ENCODE measurements around the gene EME1.
A peak's percentile ranks its signal among the peaks of the same experiment; 100 is the strongest.

Gene EME1

DNA sequence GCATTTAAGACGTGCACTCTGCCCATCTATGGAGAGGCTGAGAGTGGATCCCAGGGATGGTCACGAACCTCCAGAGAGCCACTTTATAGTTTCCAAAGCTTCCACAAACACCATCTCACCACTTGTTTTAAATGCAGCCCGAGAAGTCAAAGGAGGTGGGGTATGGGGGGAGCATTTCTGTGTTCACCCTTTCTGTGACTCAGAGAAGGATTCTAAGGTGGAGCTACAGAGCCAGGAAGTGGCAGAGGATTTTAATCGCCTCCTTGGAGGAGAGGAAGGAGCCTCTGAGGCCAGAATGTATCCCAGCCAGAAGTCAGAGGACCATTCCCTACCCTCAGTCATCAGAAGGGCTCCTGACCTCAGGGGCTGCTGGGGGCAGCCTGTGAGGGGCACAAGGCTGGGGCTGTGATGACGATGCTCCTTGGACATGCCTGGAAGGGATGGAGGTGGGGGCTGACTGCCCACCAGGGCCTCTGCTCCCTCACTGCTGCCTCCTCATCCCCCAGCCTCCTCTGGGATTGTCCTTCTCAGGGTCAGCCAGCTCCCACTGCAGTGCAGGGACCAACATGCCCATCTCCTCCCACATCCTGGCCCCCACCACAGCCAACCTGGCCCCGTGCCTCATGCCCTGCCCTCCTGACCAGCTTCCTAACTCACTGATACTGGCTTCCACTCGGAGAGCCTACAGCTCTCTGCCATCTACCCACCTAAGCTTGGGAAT, 24.3 kb upstream of the EME1 start:
- peak; percentile 84 for DNase-seq (ENCODE audit: low read depth)

- no peak for DNase-seq (ENCODE audit: low read depth)
These were observed 23.8 kb upstream of the EME1 start for GRCh38 chr17:50349243-50349600.

- DNase-seq (ENCODE audit: low read depth): no peak
These were observed 22.3 kb upstream of the EME1 start for GRCh38 chr17:50350733-50351132.

DNA sequence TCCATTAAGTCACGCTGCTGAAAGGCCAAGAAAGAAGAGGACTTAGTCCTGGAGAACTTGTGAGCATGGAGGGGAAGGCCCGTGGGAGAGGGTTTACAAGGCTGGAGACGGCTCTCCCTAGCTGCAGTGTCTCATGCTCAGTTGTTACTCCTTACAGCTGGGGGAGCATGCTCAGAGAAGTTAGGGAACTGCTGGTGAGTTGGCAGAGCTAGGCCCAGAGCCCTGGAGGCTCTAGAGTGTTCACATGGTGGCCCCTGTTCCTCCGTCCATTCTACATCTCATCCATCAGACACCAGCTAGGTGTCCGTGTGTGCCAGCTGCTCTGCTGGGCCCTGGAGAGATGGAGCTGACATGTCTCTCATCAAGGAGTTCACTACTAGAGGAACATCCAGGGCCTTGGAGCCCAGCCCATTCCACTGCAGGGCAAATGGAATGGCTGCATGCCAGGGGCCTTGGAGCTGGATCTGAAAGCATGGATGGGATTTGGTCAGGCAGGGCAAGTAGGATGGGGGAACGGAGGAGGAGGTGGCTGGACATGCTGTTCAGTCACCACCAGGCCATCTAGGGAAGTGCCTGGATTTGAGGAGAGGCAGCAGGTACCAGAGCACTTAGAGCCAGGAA, 20.8 kb upstream of the EME1 start:
- no peak for DNase-seq (ENCODE audit: low read depth)

DNA sequence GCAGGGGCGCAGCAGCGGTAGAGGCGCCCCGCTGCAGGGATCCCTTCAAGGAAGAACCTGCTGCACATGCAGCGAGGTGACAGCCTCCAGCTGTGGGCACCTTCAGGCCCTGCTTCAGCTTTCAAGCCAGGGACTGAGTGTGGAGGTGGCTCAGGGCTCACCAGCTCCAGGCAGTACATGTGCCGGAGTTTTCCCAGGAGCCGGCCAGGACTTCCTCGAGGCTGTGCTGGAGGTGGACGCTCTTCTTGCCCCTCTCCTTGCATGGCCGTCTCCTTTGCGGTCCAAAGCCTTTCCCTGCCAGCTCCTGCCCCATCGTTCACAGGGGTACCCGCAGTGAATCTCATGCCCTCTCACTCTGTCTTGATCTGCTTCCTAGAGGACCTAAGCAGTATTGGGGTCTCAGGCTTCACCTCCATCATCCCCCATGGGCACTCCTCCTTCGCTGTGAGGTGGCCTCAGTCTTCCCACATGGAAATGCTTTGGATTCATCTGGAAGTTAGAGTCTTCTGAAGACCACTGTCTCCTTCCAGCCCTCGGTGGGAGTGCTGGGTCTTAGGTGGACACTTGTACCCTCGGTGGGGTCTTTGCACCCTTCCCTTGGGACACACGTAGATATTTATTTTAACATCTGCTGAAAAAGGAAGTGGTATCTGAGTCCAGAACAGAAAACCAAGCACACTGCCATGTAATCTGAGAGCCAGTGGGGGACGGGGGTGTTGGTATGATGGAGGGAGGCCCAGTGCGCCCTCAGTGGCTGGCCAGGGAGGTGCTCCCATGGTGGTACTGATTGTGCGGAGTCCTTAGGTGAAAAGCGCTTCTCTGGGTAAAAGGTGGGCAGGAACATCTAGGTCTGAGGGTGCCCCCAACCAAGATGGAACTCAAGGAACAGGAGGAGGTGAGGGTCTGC, 20.1 kb upstream of the EME1 start:
- DNase-seq (ENCODE audit: low read depth): no peak

- no peak for DNase-seq (ENCODE audit: low read depth)
These were observed 19.3 kb upstream of the EME1 start for GRCh38 chr17:50353600-50354195.

DNA sequence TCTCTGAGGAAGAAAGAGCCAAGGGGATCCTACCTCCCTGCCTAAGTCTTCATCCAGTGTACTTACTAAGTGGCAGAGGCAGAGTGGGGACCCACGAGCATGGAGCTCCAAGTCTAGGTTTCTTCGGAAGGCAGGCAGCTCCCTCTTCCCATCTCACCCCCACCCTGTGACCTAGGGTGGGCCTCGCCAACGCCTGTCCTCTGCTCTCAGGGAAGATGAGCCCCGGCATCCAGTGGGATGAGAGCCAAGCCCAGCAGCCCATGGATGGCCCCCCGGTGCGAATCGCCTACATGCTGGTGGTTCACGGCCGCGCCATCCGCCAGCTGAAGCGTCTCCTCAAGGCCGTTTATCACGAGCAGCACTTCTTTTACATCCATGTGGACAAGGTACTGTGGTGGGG, 18.8 kb upstream of the EME1 start:
- no peak for DNase-seq (ENCODE audit: low read depth)

GRCh38 chr17:50354776-50355175, 18.3 kb upstream of the EME1 start:
- no peak for DNase-seq (ENCODE audit: low read depth)

GRCh38 chr17:50355336-50355700, 17.7 kb upstream of the EME1 start:
- no peak for DNase-seq (ENCODE audit: low read depth)

DNA sequence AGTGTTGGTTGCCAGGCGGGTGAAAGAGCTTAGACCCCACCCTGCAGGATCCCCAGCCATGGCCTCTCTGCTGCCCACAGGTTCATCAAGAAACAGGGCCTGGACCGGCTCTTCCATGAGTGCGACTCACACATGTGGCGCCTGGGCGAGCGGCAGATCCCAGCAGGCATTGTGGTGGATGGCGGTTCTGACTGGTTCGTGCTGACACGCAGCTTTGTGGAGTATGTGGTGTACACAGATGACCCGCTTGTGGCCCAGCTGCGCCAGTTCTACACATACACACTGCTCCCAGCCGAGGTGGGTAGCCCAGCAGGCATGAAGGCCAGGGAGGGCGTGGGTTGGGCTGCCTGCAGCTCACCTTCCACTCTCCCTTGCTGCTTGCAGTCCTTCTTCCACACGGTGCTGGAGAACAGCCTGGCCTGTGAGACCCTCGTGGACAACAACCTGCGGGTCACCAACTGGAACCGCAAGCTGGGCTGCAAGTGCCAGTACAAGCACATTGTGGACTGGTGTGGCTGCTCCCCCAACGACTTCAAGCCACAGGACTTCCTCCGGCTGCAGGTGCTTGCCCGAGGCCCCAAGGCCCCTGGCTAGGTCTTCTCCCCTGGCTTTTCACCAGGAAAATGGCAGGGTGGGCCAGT, 17.2 kb upstream of the EME1 start:
- DNase-seq (ENCODE audit: low read depth): no peak

- DNase-seq (ENCODE audit: low read depth): no peak
These were observed 16.6 kb upstream of the EME1 start for GRCh38 chr17:50356418-50356817.

- DNase-seq (ENCODE audit: low read depth): no peak
These were observed 16.0 kb upstream of the EME1 start for GRCh38 chr17:50356892-50357510.

- DNase-seq (ENCODE audit: low read depth): no peak
These were observed 14.9 kb upstream of the EME1 start for GRCh38 chr17:50358177-50358576.

DNA sequence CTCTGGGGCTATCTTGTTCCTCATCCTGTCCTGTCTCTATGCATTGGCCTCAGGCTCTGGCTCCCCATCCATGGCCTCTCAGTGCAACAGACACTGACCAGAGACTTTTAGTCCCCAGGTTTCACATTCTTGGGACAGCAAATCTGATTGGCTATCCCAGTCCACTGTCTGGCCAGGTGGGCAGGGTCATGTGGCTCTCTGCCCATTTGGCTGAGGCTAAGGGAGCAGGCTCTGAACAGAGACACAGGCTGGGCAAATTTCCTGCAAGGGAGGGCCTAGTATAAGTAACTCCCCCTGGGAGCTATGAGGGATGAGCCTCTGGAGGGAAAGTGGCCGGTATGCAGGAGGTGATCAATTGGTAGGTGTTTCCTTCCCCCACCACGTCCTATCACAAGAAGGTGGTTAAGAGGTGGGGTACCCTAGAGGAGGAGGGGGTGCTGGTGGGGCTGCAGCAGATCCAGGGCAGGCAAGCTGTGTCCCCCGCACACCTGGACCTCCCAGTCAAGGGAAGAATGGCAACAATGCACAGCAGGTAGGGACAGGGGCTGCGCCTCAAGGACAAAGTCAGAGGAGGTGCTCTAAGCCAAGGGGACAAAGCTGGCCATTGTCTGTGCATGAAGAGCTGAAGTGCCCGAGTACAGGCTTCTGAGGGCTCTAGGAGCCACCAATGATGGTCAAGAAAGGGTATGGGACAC, 13.9 kb upstream of the EME1 start:
- DNase-seq (ENCODE audit: low read depth): no peak

GRCh38 chr17:50359998-50360461, 13.0 kb upstream of the EME1 start:
- no peak for DNase-seq (ENCODE audit: low read depth)

GRCh38 chr17:50360486-50361115, 12.4 kb upstream of the EME1 start:
- DNase-seq (ENCODE audit: low read depth): no peak

DNA sequence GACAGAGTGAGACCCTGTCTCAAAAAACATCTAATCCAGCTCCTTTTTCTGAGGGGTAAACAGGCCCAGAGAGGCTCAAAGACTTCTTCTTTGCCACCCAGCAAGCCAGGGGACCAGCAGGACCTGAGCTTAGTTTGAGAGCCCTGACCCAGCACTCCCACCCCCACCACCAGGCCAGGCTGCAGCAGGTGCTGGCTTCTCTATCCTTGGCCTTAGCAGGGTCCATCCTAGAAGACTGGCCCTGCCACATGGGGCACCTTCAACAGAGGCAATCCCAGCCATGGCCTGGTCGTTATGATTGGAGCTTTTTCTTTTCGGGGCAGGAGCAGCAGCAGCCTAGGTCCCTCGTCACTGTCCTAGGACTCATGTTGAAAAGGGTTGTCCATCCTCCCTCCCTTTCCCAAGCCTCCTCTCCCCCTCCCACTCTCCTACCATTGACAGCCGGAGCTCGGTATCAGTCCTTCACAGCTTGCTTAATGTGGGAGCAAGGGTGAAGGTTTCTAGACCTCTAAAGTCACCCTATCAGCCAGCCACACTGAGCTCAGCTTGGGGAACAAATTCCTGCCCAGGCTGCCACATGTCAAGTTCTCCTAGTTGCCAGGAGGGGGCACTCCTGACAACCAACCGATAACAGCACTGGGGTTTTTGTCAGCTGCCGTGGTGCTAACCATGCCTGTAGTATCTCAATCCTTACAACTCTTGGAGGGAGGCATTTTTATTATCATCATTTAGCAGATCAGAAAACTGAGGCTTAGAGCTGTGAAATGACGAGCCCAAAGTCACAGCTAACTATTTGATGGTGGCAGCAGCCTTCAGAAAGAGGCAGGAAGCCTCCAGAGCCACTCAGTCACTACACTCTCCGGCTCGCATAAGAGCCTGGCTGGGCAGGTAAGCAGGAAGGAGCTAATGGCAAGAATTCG, 11.2 kb upstream of the EME1 start:
- peak; percentile 74 for DNase-seq (ENCODE audit: low read depth)

- no peak for DNase-seq (ENCODE audit: low read depth)
These were observed 10.4 kb upstream of the EME1 start for GRCh38 chr17:50362661-50363060.
